Measurements from ENCODE around the gene FIP1L1.

Gene FIP1L1

GRCh38 chr4:53366301-53366716 is 11.1 kb upstream of the FIP1L1 start:
- Histone ChIP-seq H4K20me1 (ENCODE audit: control insufficient read depth, insufficient read depth, low read depth, low read length) (no peaks in the 10 kb centered on the region; the same call in 1 of the 2 replicates), H3K79me2 (ENCODE audit: control insufficient read depth, low read length) (peaks cover 46% of the 10 kb centered on the region), H3K9me2 (replicated peaks; ENCODE audit: control insufficient read depth, low read length) (no peaks in the 10 kb centered on the region), H3K4me3 (ENCODE audit: low read length) (peak overlapping the region; percentile 99), H3K9me3 (ENCODE audit: control insufficient read depth, insufficient read depth, low read length) (no peaks in the 10 kb centered on the region), H3F3A (ENCODE audit: control insufficient read depth, insufficient read depth) (peaks cover 3% of the 10 kb centered on the region; the same call in 1 of the 2 replicates), H3K27me3 (ENCODE audit: control insufficient read depth, low read length) (0 out of 2 replicates have a peak, but pooled peaks cover 5% of the 10 kb centered on the region), H3K36me3 (ENCODE audit: control insufficient read depth, low read length) (peaks cover 18% of the 10 kb centered on the region), H3K4me2 (ENCODE audit: low read length) (peak overlapping the region; percentile 82), H3K4me1 (ENCODE audit: control insufficient read depth, low read length) (peaks cover 38% of the 10 kb centered on the region), H3K27ac (ENCODE audit: low read depth, low read length) (peak overlapping the region; percentile 26)
- no peak for TF ChIP-seq EZH2phosphoT487 (IDR thresholded peaks at IDR 0.05; ENCODE audit: borderline replicate concordance, low read length)
- no peak for TF ChIP-seq CTCF (IDR thresholded peaks at IDR 0.05; ENCODE audit: low read depth, low read length, poor library complexity, severe bottlenecking)

- Histone ChIP-seq H3K79me2 (ENCODE audit: control insufficient read depth, low read length) (peaks cover 31% of the 10 kb centered on the region), H3K4me2 (ENCODE audit: low read length) (no peak overlapping the region), H3K36me3 (ENCODE audit: control insufficient read depth, low read length) (peaks cover 7% of the 10 kb centered on the region), H3K9me2 (replicated peaks; ENCODE audit: control insufficient read depth, low read length) (no peaks in the 10 kb centered on the region), H4K20me1 (ENCODE audit: control insufficient read depth, insufficient read depth, low read depth, low read length) (no peaks in the 10 kb centered on the region; the same call in 1 of the 2 replicates), H3K9me3 (ENCODE audit: control insufficient read depth, insufficient read depth, low read length) (no peaks in the 10 kb centered on the region), H3F3A (ENCODE audit: control insufficient read depth, insufficient read depth) (peaks cover 3% of the 10 kb centered on the region; the same call in 1 of the 2 replicates), H3K27me3 (ENCODE audit: control insufficient read depth, low read length) (0 out of 2 replicates have a peak, but pooled peaks cover 5% of the 10 kb centered on the region), H3K4me3 (ENCODE audit: low read length) (no peak overlapping the region), H3K27ac (ENCODE audit: low read depth, low read length) (no peak overlapping the region), H3K4me1 (ENCODE audit: control insufficient read depth, low read length) (peaks cover 27% of the 10 kb centered on the region)
- TF ChIP-seq EZH2phosphoT487 (IDR thresholded peaks at IDR 0.05; ENCODE audit: borderline replicate concordance, low read length), result no peak
- no peak for TF ChIP-seq CTCF (IDR thresholded peaks at IDR 0.05; ENCODE audit: low read depth, low read length, poor library complexity, severe bottlenecking)
Observed at GRCh38 chr4:53367721-53368120, 9.7 kb upstream of the FIP1L1 start.

GRCh38 chr4:53371049-53371448 is 6.4 kb upstream of the FIP1L1 start:
- Histone ChIP-seq H3K27ac (ENCODE audit: low read depth, low read length) (no peak overlapping the region), H4K20me1 (ENCODE audit: control insufficient read depth, insufficient read depth, low read depth, low read length) (no peaks in the 10 kb centered on the region), H3K27me3 (ENCODE audit: control insufficient read depth, low read length) (0 out of 2 replicates have a peak, but pooled peaks cover 5% of the 10 kb centered on the region), H3K4me2 (ENCODE audit: low read length) (no peak overlapping the region), H3K79me2 (ENCODE audit: control insufficient read depth, low read length) (no peaks in the 10 kb centered on the region), H3K4me3 (ENCODE audit: low read length) (no peak overlapping the region), H3K9me2 (replicated peaks; ENCODE audit: control insufficient read depth, low read length) (no peaks in the 10 kb centered on the region), H3F3A (ENCODE audit: control insufficient read depth, insufficient read depth) (peaks cover 3% of the 10 kb centered on the region; the same call in 1 of the 2 replicates), H3K4me1 (ENCODE audit: control insufficient read depth, low read length) (peaks cover 17% of the 10 kb centered on the region), H3K36me3 (ENCODE audit: control insufficient read depth, low read length) (no peaks in the 10 kb centered on the region), H3K9me3 (ENCODE audit: control insufficient read depth, insufficient read depth, low read length) (no peaks in the 10 kb centered on the region)
- no peak for TF ChIP-seq EZH2phosphoT487 (IDR thresholded peaks at IDR 0.05; ENCODE audit: borderline replicate concordance, low read length)
- TF ChIP-seq CTCF (IDR thresholded peaks at IDR 0.05; ENCODE audit: low read depth, low read length, poor library complexity, severe bottlenecking), result no peak
